GM19025 (cell line): Measurements from ENCODE around the gene SEPHS2.

ENCODE experiments used
- ATAC-seq: cut with Tn5 transposase; IDR thresholded peaks from one replicate; pipeline ENCODE4 v1.9.1; 2021; ENCODE audit warnings: mild to moderate bottlenecking, low read depth, moderate library complexity; ENCODE audit not compliant: unreplicated experiment

Gene SEPHS2

DNA sequence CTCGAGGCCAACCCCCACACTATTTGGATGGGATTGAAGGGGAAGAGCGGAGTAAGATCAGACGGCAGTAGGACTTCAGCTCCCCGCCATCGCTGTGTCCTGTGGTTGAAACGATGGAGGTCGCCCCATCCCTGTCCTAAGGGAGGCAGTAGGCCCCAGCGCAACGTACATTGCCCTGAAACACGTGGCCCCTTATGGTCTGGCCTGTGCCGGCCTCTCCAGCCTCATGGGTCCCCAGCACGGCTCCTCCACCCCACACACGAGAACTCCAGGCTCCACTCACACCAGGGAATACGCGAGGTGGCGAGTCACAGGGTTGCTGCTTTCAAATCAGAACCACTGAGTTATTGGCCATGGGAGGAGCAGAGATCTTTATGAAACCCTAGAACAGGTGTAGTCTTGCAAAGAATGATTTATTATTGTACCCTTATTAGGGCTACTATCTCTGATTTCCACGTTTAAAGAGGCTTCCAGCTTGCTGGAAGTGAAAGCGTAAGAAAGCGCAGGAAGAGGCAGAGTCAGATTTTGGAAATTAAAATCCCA, 15.2 kb downstream of the SEPHS2 start:
- no peak for ATAC-seq

DNA sequence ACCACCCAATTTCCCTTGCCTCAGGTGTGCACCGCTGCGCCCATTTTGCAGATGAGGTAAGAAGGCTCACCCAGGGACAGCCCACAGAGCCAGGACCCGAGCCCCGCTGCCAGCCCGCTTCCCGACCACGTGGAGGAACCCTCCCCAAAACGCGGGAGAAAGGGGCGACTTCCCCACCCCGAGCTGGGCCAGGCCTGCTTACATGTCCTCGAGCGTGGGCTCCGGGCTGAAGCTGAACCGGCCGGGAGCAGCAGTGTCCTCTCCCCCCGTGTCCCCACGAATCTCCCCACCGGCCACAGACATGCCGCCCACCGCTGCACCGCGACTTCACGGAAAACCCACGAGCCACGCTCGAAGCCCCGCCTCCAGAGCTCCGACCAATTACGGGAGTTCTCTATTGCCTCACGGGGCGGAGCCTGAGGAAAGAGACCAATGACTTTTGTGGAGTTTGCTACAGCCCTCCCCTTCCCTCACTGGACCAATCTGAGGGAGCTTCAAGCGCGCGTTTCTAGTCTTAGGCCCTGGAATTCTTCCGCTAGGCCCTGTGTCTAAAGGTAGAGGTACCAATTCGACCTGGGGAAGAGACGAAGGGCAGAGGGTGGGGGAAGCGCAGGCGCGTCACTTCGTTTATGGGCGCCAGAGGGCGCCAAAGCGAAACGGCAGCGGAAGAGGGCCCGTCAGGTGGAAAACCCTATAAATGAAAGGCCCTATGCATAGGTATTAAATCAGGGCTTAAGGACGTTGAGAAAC, 15.8 kb downstream of the SEPHS2 start, which contains the start of gene DCTPP1:
TSS of gene DCTPP1 (minus strand) at position 353 of the 750 bp plus-strand sequence. CDS start at position 303, 50 bp downstream.
- peak; percentile 91 for ATAC-seq

DNA sequence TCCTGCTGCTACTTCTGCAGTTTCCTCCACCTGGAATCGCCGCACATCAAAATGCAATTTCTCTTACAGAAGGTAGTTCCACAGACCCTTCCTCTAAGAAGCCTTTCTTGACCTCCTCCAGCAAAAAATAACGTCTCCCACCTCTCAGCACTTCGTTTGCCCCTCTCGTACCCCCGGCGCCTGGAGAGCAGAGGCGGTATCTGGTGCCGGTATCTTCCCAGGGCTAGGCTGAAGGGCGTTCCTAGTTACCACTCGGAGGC, 16.3 kb downstream of the SEPHS2 start:
- no peak for ATAC-seq

DNA sequence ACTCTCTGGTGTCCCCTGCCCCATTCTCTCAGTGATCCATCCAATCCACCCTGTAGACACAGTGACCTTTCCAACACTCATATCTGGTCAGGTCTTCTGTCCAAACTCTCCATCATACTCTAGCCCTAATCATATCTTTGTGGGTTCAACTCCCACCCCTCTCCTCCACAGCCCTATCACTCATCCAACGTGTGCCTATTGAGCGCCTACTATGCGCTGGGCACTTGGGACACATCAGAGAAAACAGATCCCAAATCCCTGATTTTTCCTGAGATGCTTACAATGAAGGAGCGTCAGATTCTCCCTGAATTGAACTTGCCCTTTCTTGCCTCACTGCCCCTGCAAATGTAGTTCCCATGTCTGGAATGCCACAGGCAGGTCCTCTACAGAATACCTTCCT, 17.6 kb downstream of the SEPHS2 start:
- ATAC-seq: no peak

DNA sequence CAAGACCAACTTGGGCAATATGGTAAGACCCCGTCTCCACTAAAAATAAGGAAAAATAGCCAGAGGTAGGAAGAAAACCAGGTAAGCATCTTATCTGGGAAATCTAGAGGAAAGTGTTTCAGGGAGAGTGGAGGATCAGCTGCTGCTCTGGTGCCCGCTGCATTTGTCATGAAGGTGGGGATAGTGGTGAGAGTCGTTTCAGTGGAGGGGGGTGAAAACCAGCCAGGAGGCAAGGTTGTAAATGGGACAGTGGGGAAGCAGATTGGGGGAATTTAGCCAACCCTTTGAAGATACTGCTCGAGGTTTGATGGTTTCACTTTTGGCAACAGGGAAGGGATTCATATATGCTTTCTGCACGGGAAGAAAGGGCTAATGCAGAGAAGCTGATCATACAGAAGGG, 24.7 kb downstream of the SEPHS2 start:
- ATAC-seq: no peak

DNA sequence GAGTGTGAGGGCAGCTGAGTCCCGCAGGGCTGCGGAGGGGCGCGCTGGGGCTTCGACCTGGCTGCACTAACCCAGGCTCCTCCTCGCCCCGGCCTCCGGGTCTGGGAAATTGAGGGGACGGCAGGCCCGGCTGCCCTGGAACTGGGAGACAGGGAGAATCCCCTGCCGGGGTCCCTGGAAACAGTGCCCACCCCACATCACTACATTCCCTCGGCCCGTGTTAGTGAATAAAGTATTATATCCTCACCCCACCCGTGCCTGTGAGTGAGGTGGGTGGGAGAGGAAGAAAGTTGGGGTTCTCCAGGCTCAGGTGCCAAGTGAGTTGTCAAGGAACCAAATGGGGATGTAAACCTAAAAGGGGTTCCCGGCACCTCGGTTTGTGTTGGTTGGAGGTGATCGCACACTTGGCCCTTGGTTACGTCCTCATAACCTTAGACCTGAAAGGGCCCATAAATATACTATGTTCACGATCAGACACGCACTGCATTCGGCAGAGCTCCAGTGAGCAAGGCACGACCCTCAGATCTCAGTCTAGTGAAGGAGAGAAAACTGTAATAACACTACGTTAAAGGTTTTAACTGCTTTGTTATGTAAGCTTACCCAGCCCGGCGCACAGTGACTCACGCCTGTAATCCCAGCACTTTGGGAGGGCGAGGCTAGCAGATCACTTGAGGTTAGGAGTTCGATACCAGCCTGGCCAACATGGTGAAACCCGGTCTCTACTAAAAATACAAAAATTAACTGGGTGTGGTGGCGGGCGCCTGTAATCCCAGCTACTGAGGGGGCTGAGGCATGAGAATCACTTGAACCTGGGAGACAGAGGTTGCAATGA, 27.1 kb downstream of the SEPHS2 start:
- no peak for ATAC-seq

DNA sequence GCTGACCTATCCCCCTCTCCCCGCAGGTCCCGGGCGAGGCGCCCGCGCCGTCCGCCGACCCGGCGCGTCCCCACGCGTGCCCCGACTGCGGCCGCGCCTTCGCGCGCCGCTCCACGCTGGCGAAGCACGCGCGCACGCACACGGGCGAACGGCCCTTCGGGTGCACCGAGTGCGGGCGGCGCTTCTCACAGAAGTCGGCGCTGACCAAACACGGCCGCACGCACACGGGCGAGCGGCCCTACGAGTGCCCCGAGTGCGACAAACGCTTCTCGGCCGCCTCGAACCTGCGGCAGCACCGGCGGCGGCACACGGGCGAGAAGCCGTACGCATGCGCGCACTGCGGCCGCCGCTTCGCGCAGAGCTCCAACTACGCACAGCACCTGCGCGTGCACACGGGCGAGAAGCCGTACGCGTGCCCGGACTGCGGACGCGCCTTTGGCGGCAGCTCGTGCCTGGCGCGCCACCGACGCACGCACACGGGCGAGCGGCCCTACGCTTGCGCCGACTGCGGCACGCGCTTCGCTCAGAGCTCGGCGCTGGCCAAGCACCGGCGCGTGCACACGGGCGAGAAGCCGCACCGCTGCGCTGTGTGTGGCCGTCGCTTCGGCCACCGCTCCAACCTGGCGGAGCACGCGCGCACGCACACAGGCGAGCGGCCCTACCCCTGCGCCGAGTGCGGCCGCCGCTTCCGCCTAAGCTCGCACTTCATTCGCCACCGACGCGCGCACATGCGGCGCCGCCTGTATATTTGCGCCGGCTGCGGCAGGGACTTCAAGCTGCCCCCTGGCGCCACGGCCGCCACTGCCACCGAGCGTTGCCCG, 27.9 kb downstream of the SEPHS2 start:
- peak; percentile 86 for ATAC-seq

DNA sequence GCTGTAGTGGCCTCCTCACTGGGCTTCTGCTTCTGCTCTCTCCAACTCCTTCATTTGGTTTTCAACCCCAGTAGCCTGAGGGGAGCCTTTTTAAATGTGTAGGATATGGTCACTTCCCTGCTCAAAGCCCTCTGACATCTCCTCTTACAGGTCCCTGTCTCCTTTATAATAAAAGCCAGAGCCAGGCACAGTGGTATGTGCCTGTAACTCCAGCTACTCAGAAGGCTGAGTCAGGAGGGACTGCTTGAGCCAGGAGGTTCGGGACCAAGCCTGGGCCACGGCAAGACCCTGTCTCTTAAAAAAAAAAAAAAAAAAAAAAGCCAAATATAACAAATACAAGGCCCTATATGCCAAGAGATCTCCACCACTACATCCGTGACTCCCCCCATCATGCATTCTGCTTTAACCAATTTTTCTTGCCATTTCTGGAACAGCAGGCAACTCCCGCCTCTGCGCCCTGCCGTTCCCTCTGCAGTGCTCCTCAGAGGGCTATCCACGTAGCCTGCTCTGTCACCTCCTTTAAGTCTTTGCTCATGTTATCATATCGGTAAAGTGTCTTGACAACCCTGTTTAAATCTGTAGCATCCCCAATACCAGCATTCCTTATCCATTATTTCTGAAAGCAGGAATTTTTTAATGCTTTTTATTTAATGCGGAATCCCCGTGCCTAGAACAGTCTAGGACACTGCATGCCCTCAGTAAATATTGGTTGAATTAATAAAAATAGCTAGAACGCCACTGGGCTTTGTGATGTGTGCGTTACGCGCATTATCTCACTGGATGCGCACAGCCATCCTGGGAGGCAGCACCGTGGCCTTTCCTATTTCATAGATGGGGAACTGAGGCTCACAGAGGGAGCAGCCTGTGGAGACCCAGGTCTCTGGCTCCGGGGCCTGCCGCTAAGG, 28.8 kb downstream of the SEPHS2 start:
- ATAC-seq: no peak

DNA sequence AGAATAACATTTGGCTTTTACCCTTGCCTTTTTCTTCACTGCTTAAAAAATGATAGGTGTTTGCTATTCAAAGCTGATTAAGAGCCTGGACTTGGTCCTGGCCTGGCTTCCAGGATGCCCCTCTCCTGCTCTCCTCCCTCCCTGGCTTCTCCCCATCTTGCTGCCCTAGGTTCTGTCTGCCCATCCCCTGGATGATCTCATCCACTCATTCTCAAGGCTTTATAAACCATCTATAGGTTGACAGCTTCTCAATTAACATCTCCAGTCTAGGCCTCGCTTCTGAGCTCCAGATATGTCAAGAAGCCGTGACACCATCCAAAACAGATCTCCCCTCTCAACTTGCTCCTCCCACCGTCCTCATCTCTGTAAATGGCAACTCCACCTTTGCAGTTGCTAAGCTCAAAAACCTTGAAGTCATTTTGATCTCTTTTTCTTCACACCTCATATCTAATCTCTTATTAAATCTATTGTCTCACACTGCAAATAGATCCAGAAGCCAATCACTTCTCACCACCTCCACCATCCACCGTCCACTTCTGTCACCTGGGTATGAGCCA, 29.5 kb downstream of the SEPHS2 start:
- ATAC-seq: no peak

DNA sequence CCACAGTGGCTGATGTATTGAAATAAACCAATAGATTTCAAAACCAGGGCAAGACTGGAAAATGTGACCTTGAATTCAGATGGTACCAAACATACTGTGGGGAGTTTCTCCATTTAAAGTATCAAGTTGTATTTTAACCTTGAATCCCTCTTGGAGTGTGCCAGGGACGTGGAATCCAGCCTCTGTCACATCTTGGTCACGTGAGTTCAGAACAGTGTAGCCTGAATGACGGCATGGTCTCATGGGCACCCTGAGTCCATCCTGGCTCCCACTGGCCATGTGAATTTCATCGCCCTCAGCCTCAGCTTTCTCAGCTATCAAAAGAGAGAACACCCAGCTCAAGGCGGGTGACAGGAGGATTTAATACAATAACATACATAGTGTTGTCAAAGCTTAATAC, 31.5 kb downstream of the SEPHS2 start:
- no peak for ATAC-seq

DNA sequence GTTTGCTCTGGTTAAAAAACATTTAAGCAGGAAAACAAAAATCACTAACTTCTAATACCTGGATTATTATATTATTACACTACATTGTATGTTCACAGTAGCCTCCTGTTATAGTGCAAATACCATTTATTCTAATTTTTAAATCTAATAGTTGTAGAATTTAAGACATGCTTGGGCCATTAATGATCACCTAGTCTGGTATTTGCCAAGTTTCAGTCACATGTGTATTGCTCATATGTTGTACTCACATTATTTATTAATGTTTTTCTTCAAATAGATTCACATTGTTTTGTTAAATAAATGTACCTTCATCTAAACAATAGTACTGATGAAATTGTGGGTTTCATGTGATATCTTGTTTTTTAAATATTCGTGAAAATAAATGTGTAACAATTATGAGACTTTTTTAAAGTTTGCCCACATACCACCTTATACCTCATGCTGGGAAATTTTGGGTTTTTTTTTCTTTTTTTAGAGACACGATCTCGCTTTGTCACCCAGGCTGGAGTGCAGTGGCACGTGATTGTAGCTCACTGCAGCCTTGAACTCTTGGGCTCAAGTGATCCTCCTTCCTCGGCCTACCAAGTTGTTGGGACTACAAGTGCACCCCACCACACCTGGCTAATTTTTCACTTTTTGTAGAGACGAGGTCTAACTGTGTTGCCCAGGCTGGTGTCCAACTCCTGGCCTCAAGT, 32.4 kb downstream of the SEPHS2 start:
- no peak for ATAC-seq

DNA sequence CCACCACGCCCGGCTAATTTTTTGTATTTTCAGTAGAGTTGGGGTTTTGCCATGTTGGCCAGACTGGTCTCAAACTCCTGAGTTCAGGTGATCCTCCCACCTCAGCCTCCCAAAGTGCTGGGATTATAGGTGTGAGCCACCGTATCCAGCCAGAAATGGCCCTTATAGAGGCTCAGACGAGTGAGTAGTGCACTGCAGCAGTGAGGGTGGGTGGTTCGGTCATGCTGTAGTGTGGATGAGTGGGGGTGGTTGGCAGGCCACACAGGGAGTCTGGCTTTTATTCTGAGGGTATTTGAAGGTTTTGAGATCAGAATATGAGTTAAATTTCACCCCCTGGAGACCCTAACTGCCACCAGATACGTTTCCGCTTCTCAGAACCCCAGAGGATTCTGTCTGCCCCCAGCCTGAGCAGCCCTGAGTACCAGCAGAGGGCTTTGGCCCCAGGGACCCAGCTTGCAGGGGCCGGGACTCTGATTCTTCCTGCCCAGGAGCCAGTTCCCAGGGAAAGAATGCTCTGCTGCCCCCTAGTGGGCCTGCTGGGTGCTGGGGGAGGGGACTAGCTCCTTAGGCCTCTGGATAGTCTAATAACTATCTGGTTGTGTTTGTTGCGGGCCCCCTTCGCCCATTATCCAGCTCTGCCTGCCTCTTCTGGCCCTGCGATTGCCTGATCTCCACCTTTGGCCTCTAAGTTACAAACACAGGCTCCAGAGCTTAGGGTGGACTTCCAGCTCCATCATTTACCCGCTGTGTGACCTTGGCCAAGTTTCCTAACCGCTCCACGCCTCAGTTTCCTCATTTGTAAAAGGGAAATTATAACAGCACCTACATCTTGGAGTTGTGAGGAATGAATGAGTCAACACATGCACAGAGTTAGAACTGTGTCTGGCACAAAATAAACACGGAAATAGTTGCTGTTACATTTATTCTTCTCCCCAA, 36.3 kb downstream of the SEPHS2 start:
- ATAC-seq: no peak

DNA sequence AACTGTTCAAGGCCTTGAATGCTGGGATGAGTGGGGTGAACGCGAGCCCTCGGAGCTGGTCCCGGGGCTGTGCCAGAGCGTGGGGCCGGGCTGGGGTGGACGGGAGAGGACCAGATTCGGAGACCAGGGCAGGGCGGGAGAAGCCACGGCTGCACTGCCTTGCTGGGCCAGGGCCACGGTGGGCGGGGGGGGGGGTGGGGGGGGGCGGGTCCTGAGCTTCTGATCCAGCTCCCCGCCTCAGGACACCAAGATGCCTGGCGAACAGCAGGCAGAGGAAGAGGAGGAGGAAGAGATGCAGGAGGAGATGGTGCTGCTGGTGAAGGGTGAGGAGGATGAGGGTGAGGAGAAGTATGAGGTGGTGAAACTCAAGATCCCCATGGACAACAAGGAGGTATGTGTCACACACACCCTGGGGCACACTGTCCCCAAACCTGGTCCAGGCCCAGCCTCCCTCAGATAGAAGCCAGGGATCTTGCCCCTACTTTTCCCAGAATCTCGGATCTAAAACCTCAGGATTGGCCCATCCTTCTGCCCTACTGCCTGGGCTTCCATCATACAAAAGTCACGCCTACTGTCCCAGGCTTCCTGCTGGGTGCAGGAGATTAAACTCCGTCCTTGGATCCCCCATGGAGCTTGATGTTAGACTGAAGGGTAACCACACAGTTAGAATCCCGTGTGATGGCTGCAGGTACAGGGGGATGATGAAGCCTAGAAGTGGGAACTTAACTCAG, 37.7 kb downstream of the SEPHS2 start:
- ATAC-seq: no peak

DNA sequence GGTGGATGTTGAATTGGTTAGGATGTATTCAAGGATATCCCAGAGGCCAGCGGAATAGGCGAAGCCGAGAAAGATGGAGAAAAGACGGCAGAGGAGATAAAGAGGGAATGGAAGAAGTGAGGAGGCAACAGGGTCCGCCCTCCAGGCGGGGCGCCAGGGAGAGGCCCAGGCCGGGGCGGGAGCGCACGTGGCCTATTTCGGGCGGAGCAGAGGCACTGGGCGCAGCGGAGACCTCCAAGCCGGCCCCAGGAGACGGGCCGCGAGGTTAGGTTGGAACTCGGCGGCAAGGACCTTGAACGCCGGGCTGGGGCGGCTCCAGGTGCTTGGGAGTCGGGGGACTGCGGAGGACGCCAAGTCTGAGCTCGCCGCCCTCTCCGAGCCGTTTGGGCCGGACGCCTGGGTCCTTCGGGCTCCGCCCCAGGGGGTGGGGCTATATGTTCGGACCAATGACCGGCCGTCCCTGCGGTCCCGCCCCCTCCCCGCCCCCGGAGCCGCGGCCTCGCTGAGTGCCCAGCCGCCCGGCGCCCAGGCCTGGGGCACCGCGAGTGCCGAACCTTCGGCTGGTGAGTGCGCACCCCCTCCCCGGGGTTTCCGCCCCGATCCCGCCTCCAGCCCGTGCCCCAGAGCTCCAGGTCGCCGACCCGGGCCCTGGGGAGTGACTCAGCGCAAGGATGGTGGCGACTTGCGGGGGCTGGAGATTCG, 38.4 kb downstream of the SEPHS2 start, which contains the start of gene ZNF771:
TSS of gene ZNF771 (plus strand) at position 505 of the 702 bp plus-strand sequence. CDS start 448 bp downstream, outside the sequence.
- ATAC-seq: peak; percentile 85

DNA sequence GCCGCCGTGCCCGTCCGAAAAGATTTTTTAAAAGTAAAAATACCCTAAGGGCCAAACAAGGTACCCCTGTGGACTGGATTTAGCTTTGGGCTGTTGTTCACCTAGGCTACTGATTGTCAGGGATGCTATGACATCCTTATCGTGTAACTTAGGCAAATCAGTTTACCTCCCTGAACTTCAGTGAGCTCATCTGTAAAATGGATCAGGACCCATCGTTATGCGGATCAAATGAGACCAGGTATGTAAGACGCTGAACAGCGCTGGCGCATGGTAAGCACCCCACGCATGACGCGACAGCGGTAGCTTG, 38.9 kb downstream of the SEPHS2 start:
- ATAC-seq: no peak

DNA sequence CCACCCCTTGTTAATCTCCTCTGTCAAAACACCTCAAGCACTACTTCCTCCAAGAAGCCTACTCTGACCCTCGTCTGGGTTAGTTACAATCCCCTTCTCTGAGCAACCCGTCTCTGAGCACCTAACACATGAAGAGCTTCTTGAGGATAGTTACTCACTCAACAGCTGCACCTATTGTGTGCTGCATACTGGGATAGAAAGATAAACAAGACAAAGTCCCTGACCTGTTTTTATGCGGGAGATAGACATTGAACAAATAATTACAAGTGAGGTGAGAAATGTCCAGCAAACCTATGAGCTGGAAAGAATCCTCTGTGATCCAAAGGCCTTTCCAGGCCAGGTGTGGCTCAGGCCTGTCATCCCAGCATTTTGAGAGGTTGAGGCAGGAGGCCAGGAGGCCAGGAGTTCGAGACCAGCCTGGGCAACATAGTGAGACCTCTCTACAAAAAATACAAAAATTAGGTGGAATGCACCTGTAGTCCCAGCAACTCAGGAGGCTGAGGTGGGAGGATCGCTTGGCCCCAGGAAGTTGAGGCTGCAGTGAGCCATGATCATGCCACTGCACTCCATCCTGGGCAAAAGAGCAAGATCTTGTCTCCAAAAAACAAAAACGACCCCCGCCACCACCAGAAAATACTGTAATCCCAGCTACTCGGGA, 43.8 kb downstream of the SEPHS2 start:
- ATAC-seq: no peak
